Measurements from ENCODE around the gene TLL2.

TLL2 gene

DNA sequence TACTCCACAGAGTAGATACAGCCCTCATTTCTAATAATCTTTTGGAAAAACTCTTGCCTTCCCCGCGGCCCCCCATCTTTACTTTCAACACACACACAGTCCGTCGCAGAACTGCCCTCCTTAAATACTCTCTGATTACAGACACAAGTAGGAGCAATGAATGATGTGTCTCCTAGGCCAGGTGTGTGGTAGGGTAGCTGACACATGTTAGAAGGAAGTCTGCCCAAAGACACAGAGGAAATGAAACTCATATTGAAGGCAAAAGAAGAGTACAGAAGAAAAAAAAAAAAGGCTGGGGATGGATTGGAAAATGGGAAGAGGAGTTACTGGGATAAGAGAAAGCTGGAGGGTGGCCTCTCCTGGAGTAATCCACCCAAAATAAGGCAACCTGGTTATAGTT, 169.5 kb downstream of the TLL2 start:
- Histone ChIP-seq H2AFZ (ENCODE audit: low read depth, low read length) (no peak overlapping the region), H3K9ac (ENCODE audit: low read depth, low read length) (no peak overlapping the region), H3K36me3 (ENCODE audit: insufficient read depth, low read length) (peaks cover 56% of the 10 kb centered on the region), H3K79me2 (ENCODE audit: insufficient read depth, low read length) (no peaks in the 10 kb centered on the region), H3K27me3 (ENCODE audit: insufficient read depth, low read length, poor library complexity) (no peaks in the 10 kb centered on the region), H4K20me1 (ENCODE audit: insufficient read depth, low read length) (no peaks in the 10 kb centered on the region), H3K4me3 (ENCODE audit: low read depth in 1 of 2, low read length in 2 of 2) (no peak overlapping the region), H3K4me2 (ENCODE audit: insufficient read depth, low read length) (no peak overlapping the region), H3K27ac (ENCODE audit: low read length) (no peak overlapping the region), H3K4me1 (ENCODE audit: insufficient read depth, low read length) (0 out of 2 replicates have a peak, but pooled peaks cover 8% of the 10 kb centered on the region), H3K9me3 (ENCODE audit: insufficient read depth, low read length, severe bottlenecking) (peaks cover 18% of the 10 kb centered on the region)
- DNase-seq: no peak
- no peak for TF ChIP-seq CTCF (IDR thresholded peaks at IDR 0.05; ENCODE audit: borderline replicate concordance, extremely low read depth, low read length, poor library complexity, severe bottlenecking)
- no peak for TF ChIP-seq EZH2 (IDR thresholded peaks at IDR 0.05; ENCODE audit: borderline replicate concordance, low read depth, low read length, severe bottlenecking)
- ATAC-seq (ENCODE audit: insufficient read depth, low read depth): no peak

DNA sequence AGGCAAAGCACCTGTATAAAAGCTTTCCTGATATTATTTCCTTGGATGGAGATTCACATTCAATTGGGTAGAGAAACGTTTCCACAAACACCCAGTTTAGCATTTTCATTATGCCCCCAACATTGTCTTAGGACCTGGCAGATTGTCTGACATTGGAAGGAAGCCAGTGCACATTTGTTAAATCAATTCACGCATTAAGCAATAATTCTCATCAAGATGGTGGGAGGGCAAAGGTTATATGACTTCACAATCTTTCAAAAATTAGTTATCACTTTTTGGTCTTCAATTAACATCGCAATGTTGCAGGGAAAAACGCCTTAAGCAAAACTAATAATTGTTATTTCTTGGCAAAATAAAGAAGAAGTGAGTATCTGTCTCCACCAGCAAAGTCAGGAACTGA, 171.3 kb downstream of the TLL2 start:
- no peak for ATAC-seq (ENCODE audit: insufficient read depth, low read depth)
- TF ChIP-seq CTCF (IDR thresholded peaks at IDR 0.05; ENCODE audit: borderline replicate concordance, extremely low read depth, low read length, poor library complexity, severe bottlenecking) (no peak), EZH2 (IDR thresholded peaks at IDR 0.05; ENCODE audit: borderline replicate concordance, low read depth, low read length, severe bottlenecking) (no peak)

DNA sequence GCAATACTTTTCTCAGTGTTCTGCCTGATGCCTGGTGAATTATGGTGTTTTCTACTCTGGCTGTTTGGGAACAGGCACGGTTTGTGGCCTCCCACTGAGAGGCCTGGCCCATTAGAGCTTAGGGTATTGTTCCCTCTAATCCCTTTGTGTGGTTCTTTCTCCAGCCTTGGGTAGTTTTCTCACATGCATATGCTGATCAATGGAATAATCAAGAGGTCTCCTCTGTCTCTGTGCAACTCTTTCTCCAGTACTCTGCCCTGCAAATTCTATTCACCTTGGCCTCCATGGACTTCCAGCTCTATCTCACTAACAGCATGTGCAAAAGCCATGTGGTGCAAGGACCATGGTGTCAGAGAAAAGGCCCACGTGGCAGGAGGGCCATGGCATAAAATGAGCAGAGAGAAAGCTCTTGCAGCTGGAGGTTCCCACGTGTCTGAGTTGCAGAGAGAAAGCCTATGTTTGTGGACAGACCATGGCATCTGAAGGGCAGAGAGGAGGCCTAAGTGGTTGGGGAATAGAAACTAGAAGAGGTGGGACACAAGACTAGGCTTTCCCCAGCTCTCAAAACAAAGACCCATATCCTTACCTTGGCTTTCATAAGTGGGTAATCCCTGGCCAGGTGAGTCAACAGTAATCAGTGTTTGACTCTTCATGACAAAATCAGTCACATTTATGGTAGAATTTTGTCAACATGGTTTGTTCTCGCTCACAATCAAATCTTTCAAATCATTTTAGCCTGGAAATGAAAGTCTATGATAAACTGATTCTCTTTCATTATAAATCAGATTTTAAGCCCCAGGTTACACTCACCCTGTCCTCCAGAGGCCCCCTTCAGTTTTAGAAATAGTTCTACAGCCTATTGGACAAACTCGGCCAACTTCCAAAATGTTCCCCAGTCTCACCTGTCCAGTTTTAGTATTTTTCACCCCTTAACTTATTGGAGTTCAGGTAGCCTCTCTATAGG, 172.2 kb downstream of the TLL2 start:
- DNase-seq: no peak
- 0 out of 2 replicates have a peak, but pooled peaks cover 8% of the 10 kb centered on the region for H3K4me1 ChIP-seq (ENCODE audit: insufficient read depth, low read length)

More for the DNA sequence above, 171.3 kb downstream of the TLL2 start:
- DNase-seq: no peak
- Histone ChIP-seq H3K4me2 (ENCODE audit: insufficient read depth, low read length) (no peak overlapping the region), H3K9me3 (ENCODE audit: insufficient read depth, low read length, severe bottlenecking) (peaks cover 18% of the 10 kb centered on the region), H4K20me1 (ENCODE audit: insufficient read depth, low read length) (no peaks in the 10 kb centered on the region), H3K27me3 (ENCODE audit: insufficient read depth, low read length, poor library complexity) (no peaks in the 10 kb centered on the region), H2AFZ (ENCODE audit: low read depth, low read length) (no peak overlapping the region), H3K27ac (ENCODE audit: low read length) (no peak overlapping the region), H3K9ac (ENCODE audit: low read depth, low read length) (no peak overlapping the region), H3K36me3 (ENCODE audit: insufficient read depth, low read length) (peaks cover 74% of the 10 kb centered on the region), H3K4me3 (ENCODE audit: low read depth in 1 of 2, low read length in 2 of 2) (no peak overlapping the region), H3K4me1 (ENCODE audit: insufficient read depth, low read length) (0 out of 2 replicates have a peak, but pooled peaks cover 8% of the 10 kb centered on the region), H3K79me2 (ENCODE audit: insufficient read depth, low read length) (no peaks in the 10 kb centered on the region)

More for the DNA sequence above, 172.2 kb downstream of the TLL2 start:
- TF ChIP-seq CTCF (IDR thresholded peaks at IDR 0.05; ENCODE audit: borderline replicate concordance, extremely low read depth, low read length, poor library complexity, severe bottlenecking): no peak
- no peak for TF ChIP-seq EZH2 (IDR thresholded peaks at IDR 0.05; ENCODE audit: borderline replicate concordance, low read depth, low read length, severe bottlenecking)
- no peak overlapping the region for H3K9ac ChIP-seq (ENCODE audit: low read depth, low read length)
- no peak overlapping the region for H2AFZ ChIP-seq (ENCODE audit: low read depth, low read length)
- H3K27me3 ChIP-seq (ENCODE audit: insufficient read depth, low read length, poor library complexity): no peaks in the 10 kb centered on the region
- H3K4me2 ChIP-seq (ENCODE audit: insufficient read depth, low read length): no peak overlapping the region
- peaks cover 17% of the 10 kb centered on the region for H3K9me3 ChIP-seq (ENCODE audit: insufficient read depth, low read length, severe bottlenecking)
- no peak for ATAC-seq (ENCODE audit: insufficient read depth, low read depth)
- H3K79me2 ChIP-seq (ENCODE audit: insufficient read depth, low read length): no peaks in the 10 kb centered on the region
- no peak overlapping the region for H3K4me3 ChIP-seq (ENCODE audit: low read depth in 1 of 2, low read length in 2 of 2)
- H3K27ac ChIP-seq (ENCODE audit: low read length): peak overlapping the region; percentile 2; the same call in 1 of the 2 replicates
- no peaks in the 10 kb centered on the region for H4K20me1 ChIP-seq (ENCODE audit: insufficient read depth, low read length)
- peaks cover 82% of the 10 kb centered on the region for H3K36me3 ChIP-seq (ENCODE audit: insufficient read depth, low read length)
